Muscle of leg (tissue), 11 donors: ENCODE data around the gene HOXC13. TPM values are rescaled to one million over a fixed set of nuclear protein-coding genes. Genes with fewer than 3 reads are reported as not detected.

Experiments
- DNase-seq: peaks from one replicate; pipeline ENCODE4 v3.0.0; 2013
- H3K27ac ChIP-seq: one replicate; pipeline ENCODE4 v1.5.1; 2013; ENCODE audit warnings: mild to moderate bottlenecking, low read length, control low read depth
- H3K27me3 ChIP-seq: one replicate; pipeline ENCODE4 v1.6.1; 2013; ENCODE audit warnings: low read length; ENCODE audit not compliant: control insufficient read depth, insufficient read depth
- H3K36me3 ChIP-seq: one replicate; pipeline ENCODE4 v1.6.1; 2013; ENCODE audit warnings: low read length; ENCODE audit not compliant: control insufficient read depth, insufficient read depth
- H3K4me1 ChIP-seq: one replicate; pipeline ENCODE4 v1.6.1; 2013; ENCODE audit warnings: low read length; ENCODE audit not compliant: control insufficient read depth, insufficient read depth
- H3K4me3 ChIP-seq: one replicate; pipeline ENCODE4 v1.5.1; 2013; ENCODE audit warnings: low read length, control low read depth
- H3K9me3 ChIP-seq: replicated peaks from 2 replicates; pipeline ENCODE4 v1.6.1; 2013; ENCODE audit warnings: low read depth, low read length; ENCODE audit not compliant: control insufficient read depth
- WGBS: methylation state at CpG from one replicate; pipeline ENCODE4 v1.1.5; 2013; ENCODE audit warnings: missing lambda C conversion rate; ENCODE audit not compliant: insufficient coverage; 5-methylcytosine and 5-hydroxymethylcytosine counted together
- polyA plus RNA-seq, 8 donors: library from polyadenylated mRNA; unstranded; fragments of 120-200 nt; gene quantifications; one replicate each; pipeline versions ENCODE4 v1.2.1 to v1.2.3, GENCODE V29; 2013; ENCODE audit warnings: inconsistent platforms in 1 of 8, low replicate concordance in 1 of 8; ENCODE audit not compliant: insufficient read length in 8 of 8, insufficient read depth in 1 of 8
- total RNA-seq: library from RNA; stranded (reverse); fragments of 120-200 nt; gene quantifications from one replicate; pipeline ENCODE4 v1.2.4, GENCODE V29; 2013

HOXC13 gene
- total and polyA plus RNA-seq, 9 donors = 0.04 to 0.45 (median 0.06) TPM; not detected in 5

DNA sequence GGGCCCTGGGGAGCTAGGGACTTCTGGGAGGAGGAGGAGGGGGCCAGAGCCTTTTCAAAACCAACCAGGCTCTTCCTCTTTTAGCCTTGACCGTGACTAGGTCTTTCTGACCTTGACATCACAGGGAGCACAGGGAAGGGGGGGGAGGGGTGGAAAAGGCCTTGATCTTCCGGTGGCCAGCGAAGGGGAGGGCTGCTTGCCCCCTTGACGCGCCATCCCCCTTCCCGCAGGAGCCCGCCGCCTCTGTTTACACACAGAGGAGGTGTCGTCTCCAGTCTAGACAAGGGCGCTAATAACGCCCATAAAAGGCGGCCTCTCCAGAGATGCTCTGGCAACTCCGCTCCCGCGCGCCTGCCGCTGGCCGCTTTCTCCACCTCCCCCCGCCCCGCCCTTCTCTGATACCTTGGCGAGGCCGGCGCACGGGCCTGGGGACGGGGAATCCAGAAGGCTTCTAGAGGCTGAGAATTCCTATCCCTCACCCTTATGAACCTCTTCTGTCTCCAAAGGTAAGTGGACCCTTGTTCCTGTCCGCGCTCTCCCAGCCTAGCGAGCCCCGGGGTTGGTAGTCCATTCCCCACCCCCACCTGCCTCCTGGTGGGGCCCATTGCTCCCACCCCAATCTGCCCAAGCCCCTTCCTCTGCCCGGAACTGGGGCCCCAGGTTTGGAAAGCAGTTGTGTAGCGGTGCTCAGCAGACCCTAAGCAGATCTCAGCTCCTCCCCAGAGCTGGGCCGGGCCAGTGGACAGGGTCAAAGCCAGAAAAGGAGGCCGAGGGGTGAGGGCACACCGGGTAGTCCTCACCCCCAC is 11.2 kb downstream of the HOXC13 start:
- no peak for DNase-seq
- Histone ChIP-seq H3K4me1 (peaks cover 21% of the 10 kb centered on the region), H3K4me3 (no peak overlapping the region), H3K27me3 (peaks cover 98% of the 10 kb centered on the region), H3K27ac (no peak overlapping the region), H3K9me3 (no peaks in the 10 kb centered on the region), H3K36me3 (no peaks in the 10 kb centered on the region)
- WGBS = 14% methylated on average over 28 of the region's 34 CpGs

DNA sequence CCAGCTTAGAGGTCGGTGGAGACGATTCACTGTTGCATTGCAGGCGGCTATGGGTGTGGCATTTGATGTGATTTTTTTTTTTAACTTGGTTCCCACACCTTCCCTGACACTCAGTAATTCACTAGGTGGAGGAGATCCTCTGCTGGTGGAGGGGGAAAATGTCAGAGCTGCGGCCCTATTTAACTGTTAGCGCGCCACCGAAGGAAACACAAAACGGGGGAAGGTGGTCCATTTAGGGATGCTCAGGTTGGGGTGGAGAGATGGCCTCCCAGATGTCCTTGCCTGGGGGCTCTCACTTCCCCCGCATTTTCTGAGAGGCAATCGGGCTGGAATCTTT is 11.8 kb downstream of the HOXC13 start:
- Histone ChIP-seq H3K27ac (no peak overlapping the region), H3K27me3 (peaks cover 97% of the 10 kb centered on the region), H3K9me3 (no peaks in the 10 kb centered on the region), H3K4me1 (peaks cover 19% of the 10 kb centered on the region), H3K36me3 (no peaks in the 10 kb centered on the region), H3K4me3 (no peak overlapping the region)
- no peak for DNase-seq
- 11% methylated on average over 7 of the region's 10 CpGs for WGBS

DNA sequence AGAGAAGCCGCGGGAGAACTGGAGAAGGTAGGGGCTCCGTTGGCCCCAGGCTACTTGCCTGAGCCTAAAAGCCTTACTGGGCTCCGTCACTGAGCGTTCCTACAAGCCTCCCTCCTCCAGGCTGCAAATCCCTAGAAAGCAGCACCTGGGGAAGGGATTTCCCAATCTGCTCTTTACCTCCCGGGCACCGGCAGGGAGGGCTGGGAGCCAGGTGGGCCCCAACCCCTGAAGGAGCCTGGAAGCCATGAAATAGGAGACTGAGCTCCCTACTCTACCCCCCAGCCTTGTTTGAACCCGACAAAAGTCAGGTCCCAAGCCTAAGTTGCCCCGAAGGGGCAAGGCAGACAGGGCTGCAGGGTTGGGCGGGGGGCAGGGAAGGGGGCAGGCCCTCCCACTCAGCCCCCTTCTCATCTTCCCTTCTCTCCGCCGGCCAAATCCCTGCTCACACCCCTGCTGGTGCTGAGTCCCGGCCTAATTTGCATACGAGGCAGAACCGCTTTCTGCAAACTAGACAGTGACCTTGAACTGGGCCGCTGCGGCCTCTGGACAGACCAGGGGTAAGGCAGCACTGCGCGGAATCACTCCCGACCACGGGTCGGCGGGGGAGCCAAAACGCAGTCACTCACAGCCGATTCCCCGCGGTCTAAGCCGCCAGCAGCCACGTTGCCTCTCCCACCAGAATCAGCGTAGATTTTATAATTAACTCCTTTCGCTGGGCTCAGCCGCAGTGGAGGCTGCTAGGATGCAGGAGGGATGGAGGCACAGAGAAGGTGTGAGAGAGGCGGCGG is 12.4 kb downstream of the HOXC13 start:
- Histone ChIP-seq H3K36me3 (no peaks in the 10 kb centered on the region), H3K27me3 (peaks cover 97% of the 10 kb centered on the region), H3K4me1 (peaks cover 21% of the 10 kb centered on the region), H3K4me3 (no peak overlapping the region), H3K9me3 (no peaks in the 10 kb centered on the region), H3K27ac (no peak overlapping the region)
- DNase-seq = no peak
- WGBS = 29% methylated on average over 30 of the region's 34 CpGs

DNA sequence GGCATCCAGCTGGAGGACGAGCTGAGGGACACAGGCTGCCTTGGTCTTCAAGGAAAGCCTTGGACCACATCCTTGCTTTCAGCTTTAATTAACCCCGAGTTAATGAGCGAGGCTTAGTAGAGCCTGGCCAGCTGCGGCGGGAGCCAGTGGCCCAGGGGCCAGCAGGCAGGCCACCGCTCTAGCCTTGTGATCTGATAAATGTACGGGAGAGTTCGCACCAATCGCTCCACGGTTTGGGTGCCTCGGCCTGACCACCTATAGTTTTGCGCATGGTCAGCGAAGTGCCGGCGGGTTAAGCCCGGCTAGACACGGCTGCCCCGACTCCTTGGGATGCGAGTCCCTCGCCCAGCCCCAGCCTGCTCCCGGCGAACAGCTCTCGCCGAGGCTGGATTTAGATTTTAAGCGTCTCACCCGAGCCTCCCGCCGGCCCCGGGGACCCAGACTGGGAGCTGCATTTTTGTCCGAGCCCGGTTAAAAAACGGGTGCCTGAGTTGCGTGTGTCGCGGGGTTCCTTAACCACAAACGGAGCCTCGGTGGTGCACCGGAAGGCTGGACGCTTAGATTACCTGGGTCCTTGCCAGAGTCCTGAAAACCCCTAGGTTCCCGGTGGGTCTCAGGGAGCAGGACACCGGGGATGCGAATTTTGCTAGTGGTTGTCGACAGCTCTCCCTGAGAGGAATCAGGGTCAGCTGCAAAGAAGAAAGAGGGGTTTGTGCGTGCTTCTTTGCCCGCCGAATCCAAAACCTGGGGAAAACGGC is 13.1 kb downstream of the HOXC13 start:
- H3K27me3 ChIP-seq = peaks cover 97% of the 10 kb centered on the region
- DNase-seq = no peak
- WGBS = 14% methylated on average over 44 of the region's 47 CpGs
- peaks cover 21% of the 10 kb centered on the region for H3K4me1 ChIP-seq
- no peaks in the 10 kb centered on the region for H3K9me3 ChIP-seq
- H3K36me3 ChIP-seq = no peaks in the 10 kb centered on the region
- H3K27ac ChIP-seq = no peak overlapping the region
- H3K4me3 ChIP-seq = no peak overlapping the region

DNA sequence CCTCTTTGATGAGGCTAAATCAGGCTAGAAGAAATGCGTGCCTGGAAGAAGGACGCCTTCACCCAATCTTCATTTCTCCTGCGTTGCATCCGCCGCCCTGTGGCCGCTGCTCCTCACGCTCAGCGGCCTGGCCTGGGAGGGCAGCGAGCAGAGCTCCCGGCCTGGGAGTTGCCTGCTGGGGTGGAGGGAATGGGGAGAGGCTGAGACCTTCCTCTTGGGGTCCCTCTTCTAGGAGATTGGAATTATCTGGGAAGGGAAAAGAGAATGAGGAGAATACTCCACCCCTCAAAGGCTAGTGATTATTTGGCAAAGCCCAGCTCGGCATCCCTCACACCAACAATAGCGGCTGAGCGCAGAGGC is 13.7 kb downstream of the HOXC13 start:
- no peak for DNase-seq
- Histone ChIP-seq H3K4me3 (no peak overlapping the region), H3K9me3 (no peaks in the 10 kb centered on the region), H3K27ac (no peak overlapping the region), H3K36me3 (no peaks in the 10 kb centered on the region), H3K27me3 (peaks cover 98% of the 10 kb centered on the region), H3K4me1 (peaks cover 21% of the 10 kb centered on the region)
- 71% methylated on average over 3 of the region's 13 CpGs for WGBS

DNA sequence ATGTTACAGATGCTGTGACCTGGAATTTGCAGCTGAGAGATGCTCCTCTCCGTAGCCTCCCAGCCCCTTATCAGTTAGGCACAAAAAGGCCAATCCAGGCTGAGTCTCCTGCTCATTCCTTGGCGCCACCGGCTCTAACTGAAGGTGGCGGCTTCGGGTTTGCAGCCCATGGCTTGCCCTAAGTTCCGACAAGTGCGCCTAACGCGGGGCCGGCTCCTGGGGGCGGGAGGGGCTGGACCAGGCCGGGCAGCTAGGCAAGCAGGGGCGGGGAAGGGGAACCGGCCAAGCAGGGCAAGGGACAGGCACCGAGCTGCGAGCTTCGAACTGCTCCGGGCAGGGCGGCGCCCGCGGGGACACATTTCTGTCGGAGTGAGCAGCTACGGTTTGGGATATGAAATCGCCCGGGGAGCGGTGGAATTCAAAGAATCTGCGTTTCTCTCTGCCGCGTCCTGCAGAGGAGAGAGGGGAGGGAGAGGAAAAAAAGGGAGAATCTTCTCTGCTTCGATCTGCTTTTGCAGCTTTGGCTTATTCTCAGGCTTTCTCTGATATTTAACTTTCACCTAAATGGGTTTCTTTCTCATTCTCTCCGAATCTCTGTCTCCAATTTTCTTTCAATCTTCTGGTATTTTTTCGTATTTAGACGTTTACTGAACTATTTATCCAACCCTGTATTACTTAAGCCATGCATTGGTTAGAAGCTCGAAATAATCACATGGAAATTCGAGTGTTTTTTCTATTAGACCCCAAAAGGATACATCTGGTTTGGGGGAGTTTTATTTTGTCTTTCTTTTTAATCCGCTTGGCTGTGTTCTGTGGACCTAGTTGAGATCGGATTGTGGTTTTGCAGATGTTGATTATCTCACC is 14.5 kb downstream of the HOXC13 start:
- H3K9me3 ChIP-seq = no peaks in the 10 kb centered on the region
- H3K4me3 ChIP-seq = no peak overlapping the region
- H3K4me1 ChIP-seq = peaks cover 21% of the 10 kb centered on the region
- DNase-seq = no peak
- 27% methylated on average over 26 of the region's 38 CpGs for WGBS
- no peaks in the 10 kb centered on the region for H3K36me3 ChIP-seq
- no peak overlapping the region for H3K27ac ChIP-seq
- peaks cover 98% of the 10 kb centered on the region for H3K27me3 ChIP-seq

DNA sequence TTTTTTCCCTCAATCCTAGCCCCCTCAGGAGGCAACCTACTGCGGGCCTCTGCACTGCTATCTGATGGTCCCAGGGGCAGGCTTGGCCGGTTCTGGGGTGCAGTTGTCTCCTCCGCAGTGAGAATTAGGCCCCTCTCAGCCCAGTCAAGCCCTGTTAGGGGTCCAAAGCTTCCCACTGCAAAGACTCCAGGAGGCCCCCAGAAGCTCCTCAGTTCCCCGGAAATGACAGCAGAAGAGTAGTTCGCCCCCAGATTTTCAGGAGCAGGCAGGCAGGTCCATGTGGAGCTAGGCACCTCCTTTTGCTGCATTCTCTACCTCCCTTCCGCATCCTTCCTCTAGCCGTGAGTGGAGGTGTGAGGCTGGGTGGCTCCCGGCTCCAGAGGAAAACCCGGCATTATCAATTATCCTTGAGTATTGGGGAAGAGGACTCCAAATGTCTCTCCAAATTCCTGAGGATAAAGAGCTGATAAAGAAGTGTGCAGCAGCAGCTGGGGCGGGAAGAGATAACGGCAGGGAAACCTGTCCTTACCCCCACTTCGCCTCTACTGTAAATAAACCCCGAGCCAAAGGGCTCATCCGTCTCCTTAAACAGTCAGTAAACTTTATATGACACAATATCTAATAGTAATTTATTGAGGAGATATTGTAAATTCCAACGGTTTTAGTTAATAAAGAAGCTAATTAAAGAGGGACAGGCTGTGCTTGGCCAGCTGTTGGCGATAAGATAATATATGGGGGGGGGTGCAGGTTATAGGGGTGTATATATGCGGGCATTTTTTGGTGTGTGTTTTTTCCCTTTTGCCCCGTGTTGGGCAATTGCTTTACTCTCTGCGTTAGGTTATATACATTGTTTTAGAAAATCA is 15.4 kb downstream of the HOXC13 start:
- H3K27ac ChIP-seq = no peak overlapping the region
- H3K36me3 ChIP-seq = no peaks in the 10 kb centered on the region
- peaks cover 21% of the 10 kb centered on the region for H3K4me1 ChIP-seq
- H3K4me3 ChIP-seq = no peak overlapping the region
- WGBS = 55% methylated on average over 4 of the region's 19 CpGs
- no peaks in the 10 kb centered on the region for H3K9me3 ChIP-seq
- peaks cover 97% of the 10 kb centered on the region for H3K27me3 ChIP-seq
- DNase-seq = no peak

DNA sequence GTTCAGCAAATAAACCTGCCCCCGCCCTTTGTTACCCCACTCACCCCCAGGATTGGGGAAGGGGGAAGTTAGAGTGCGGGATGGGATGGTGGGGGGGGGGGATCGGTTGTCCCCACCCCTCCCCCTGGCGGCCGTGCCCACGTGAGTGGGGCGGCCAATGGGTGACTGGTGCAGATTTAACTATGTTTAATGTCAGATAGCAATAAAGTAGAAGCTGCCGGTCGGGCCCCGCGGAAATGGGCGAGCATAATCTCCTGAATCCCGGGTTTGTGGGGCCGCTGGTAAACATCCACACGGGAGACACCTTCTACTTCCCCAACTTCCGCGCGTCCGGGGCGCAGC is 16.0 kb downstream of the HOXC13 start, which contains the start of gene HOXC12:
Gene HOXC12, plus strand, starts transcription at position 210 of the 342 bp plus-strand sequence. Its CDS starts 27 bp downstream, at position 237.
- H3K27ac ChIP-seq = no peak within 1 kb of the TSS
- H3K4me3 ChIP-seq = peak within 1 kb of the TSS; percentile 5
- no peaks in the 10 kb centered on the region for H3K9me3 ChIP-seq
- WGBS = 0% methylated on average over 13 of the region's 20 CpGs
- peaks cover 21% of the 10 kb centered on the region for H3K4me1 ChIP-seq
- H3K27me3 ChIP-seq = peaks cover 97% of the 10 kb centered on the region
- no peaks in the 10 kb centered on the region for H3K36me3 ChIP-seq
- no peak for DNase-seq
